ENCODE data around the gene SP100. TPM values are rescaled to one million over a fixed set of nuclear protein-coding genes. Genes with fewer than 3 reads are reported as not detected.

The SP100 gene
- total RNA-seq, 1 donor from 2014 or later, result 169 TPM

DNA sequence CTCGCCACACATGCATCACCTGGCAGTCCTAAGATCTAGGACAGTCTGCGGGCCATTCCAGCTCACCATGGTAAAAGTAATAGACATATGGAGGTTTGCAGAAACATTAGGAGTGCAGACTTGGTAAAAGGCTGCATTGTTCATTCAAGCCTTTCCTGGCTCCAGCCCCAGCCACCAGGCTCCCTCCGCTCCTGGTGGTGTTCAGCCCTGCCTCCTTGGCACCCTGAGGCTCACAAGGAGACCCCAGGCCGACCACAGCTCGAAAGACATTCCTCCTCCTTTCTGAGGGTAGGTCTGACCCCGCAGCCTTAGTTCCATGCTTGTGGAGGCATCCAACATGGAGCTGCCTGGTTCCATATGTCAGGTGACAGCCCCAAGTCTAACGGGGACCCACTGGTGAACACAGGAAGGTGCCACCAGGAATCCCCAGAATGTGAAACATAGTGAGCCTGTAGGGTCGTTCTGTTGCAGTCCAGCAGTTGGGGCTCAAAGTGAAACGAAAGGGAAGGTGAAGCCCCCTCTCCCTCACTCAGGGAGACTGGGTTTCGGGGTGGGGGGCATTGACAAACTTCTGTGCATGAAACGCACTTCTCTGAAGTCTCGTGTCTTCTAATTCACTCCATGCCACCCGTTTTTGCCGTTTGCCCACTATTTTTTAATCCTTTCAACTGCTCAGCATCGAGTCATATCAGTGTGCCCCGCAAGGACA is 5.0 kb upstream of the SP100 start:
- H3K4me2 ChIP-seq (ENCODE audit: low read length), result peak overlapping the region; percentile 99
- peaks cover 22% of the 10 kb centered on the region for H3K4me1 ChIP-seq (ENCODE audit: insufficient read depth, low read length)
- H3K4me3 ChIP-seq (ENCODE audit: insufficient read depth, low read depth, low read length), result peak overlapping the region; percentile 95
- Mint-ChIP-seq H3K27me3 (ENCODE audit: low read depth, unreplicated experiment) (peaks cover 16% of the 10 kb centered on the region), H3K4me1 (ENCODE audit: low read depth, unreplicated experiment) (peaks cover 23% of the 10 kb centered on the region), H3K27ac (ENCODE audit: unreplicated experiment) (peak overlapping the region; percentile 87), H3K36me3 (ENCODE audit: low read depth, unreplicated experiment) (peaks cover 7% of the 10 kb centered on the region), H3K4me3 (ENCODE audit: unreplicated experiment) (peak overlapping the region; percentile 91), H3K9me3 (ENCODE audit: unreplicated experiment) (peaks cover 3% of the 10 kb centered on the region)
- TF ChIP-seq, protein P1, sequence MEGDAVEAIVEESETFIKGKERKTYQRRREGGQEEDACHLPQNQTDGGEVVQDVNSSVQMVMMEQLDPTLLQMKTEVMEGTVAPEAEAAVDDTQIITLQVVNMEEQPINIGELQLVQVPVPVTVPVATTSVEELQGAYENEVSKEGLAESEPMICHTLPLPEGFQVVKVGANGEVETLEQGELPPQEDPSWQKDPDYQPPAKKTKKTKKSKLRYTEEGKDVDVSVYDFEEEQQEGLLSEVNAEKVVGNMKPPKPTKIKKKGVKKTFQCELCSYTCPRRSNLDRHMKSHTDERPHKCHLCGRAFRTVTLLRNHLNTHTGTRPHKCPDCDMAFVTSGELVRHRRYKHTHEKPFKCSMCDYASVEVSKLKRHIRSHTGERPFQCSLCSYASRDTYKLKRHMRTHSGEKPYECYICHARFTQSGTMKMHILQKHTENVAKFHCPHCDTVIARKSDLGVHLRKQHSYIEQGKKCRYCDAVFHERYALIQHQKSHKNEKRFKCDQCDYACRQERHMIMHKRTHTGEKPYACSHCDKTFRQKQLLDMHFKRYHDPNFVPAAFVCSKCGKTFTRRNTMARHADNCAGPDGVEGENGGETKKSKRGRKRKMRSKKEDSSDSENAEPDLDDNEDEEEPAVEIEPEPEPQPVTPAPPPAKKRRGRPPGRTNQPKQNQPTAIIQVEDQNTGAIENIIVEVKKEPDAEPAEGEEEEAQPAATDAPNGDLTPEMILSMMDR (IDR thresholded peaks at IDR 0.05; ENCODE audit: insufficient read depth, low read depth, low read length), result no peak
- no peak for TF ChIP-seq EZH2 (IDR thresholded peaks at IDR 0.05; ENCODE audit: insufficient read depth, low read length)
- DNase-seq (ENCODE audit: low read depth) (no peak), FAIRE-seq (no peak)
- no peaks in the 10 kb centered on the region for H4K20me1 ChIP-seq (ENCODE audit: insufficient read depth, low read length)
- peaks cover under 1% of the 10 kb centered on the region for H3K79me2 ChIP-seq (ENCODE audit: insufficient read depth, low read length)
- peak overlapping the region; percentile 77 for H3K27ac ChIP-seq (ENCODE audit: low read depth, low read length)
- H2AFZ ChIP-seq (ENCODE audit: low read depth, low read length), result peak overlapping the region; percentile 99
- peak overlapping the region; percentile 92 for H3K9ac ChIP-seq (ENCODE audit: low read length)
- H3K36me3 ChIP-seq (ENCODE audit: insufficient read depth, low read length), result no peaks in the 10 kb centered on the region
- no peaks in the 10 kb centered on the region for H3K9me3 ChIP-seq (ENCODE audit: insufficient read depth, low read depth, low read length)
- H3K27me3 ChIP-seq (ENCODE audit: insufficient read depth, low read length), result no peaks in the 10 kb centered on the region

DNA sequence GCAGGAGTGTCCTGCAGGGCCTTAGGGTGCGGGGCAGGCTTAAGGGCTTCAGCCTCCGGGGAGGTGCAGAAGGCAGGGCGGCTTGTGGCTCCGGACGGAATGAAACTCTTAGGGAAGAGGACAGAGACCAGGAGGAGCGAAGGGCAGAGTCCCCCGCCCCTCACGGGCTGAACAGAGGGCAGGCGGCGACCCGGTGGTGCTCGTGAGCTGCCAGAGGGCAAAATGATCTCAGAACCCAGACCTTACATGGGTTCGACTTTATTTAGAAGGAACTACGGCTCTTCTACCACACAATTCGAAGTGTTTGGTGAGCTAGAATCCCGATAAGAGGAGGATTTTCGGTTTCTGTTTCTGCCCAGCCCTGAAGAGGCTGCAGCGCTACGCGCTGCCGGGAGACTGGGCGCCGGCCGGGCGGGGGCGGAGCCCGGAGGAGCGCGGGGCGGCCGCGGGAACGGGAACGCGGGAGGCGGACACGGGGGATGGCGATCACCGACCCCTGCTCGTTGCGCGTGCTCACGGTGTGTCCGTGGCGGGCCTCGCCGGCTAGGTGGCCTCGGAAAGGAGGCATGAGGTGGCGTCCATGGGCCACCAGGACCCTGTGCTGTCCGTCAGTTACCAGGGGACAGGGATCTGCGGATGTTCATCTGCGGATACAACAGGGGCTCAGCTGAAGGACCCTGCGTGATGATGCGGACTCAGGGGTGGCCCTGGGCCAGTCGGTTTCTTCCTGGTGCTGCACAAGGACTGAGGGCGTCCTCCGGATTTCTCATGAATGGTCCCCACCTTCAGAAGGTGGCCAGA is 4.2 kb upstream of the SP100 start:
- H3K9me3 Mint-ChIP-seq (ENCODE audit: unreplicated experiment), result peaks cover 3% of the 10 kb centered on the region
- Histone ChIP-seq H3K4me2 (ENCODE audit: low read length) (peak overlapping the region; percentile 99), H3K9me3 (ENCODE audit: insufficient read depth, low read depth, low read length) (no peaks in the 10 kb centered on the region), H3K9ac (ENCODE audit: low read length) (peak overlapping the region; percentile 92), H3K27ac (ENCODE audit: low read depth, low read length) (peak overlapping the region; percentile 77), H3K4me1 (ENCODE audit: insufficient read depth, low read length) (peaks cover 22% of the 10 kb centered on the region), H3K27me3 (ENCODE audit: insufficient read depth, low read length) (no peaks in the 10 kb centered on the region), H4K20me1 (ENCODE audit: insufficient read depth, low read length) (no peaks in the 10 kb centered on the region), H3K36me3 (ENCODE audit: insufficient read depth, low read length) (no peaks in the 10 kb centered on the region), H3K79me2 (ENCODE audit: insufficient read depth, low read length) (peaks cover 8% of the 10 kb centered on the region), H3K4me3 (ENCODE audit: insufficient read depth, low read depth, low read length) (peak overlapping the region; percentile 95), H2AFZ (ENCODE audit: low read depth, low read length) (peak overlapping the region; percentile 99)
- FAIRE-seq (no peak), DNase-seq (ENCODE audit: low read depth) (peak; percentile 42)
- H3K4me1 Mint-ChIP-seq (ENCODE audit: low read depth, unreplicated experiment), result peaks cover 23% of the 10 kb centered on the region
- peak overlapping the region; percentile 87 for H3K27ac Mint-ChIP-seq (ENCODE audit: unreplicated experiment)
- H3K27me3 Mint-ChIP-seq (ENCODE audit: low read depth, unreplicated experiment), result peaks cover 16% of the 10 kb centered on the region
- peak overlapping the region; percentile 91 for H3K4me3 Mint-ChIP-seq (ENCODE audit: unreplicated experiment)
- TF ChIP-seq, protein P1 (IDR thresholded peaks at IDR 0.05; ENCODE audit: insufficient read depth, low read depth, low read length), result no peak
- no peak for TF ChIP-seq EZH2 (IDR thresholded peaks at IDR 0.05; ENCODE audit: insufficient read depth, low read length)
- peaks cover 5% of the 10 kb centered on the region for H3K36me3 Mint-ChIP-seq (ENCODE audit: low read depth, unreplicated experiment)

Data from astrocyte (in vitro differentiated cells and primary cell).